OCI-LY7 (cell line): Measurements from ENCODE around the gene LMOD3. TPM values are rescaled to one million over a fixed set of nuclear protein-coding genes. Genes with fewer than 3 reads are reported as not detected.
A peak's percentile ranks its signal among the peaks of the same experiment; 100 is the strongest.

Source experiments
- BruUV-seq: library from RNA; stranded (reverse); fragments of 400-500 nt; replicated peaks from 2 replicates; lab custom pipeline; 2021; lab: Mats Ljungman, UMichigan
- CTCF ChIA-PET: fragments of 300-600 bp; sonication (Branson Sonifier 250); formaldehyde crosslinking; loops from one replicate; lab custom pipeline; 2022; ENCODE audit warnings: antibody characterized with exemption; ENCODE audit not compliant: unreplicated experiment; lab: Charles Lee
- POLR2A ChIA-PET: fragments of 300-600 bp; sonication (Branson Sonifier 250); formaldehyde crosslinking; loops from one replicate; lab custom pipeline; 2022; ENCODE audit warnings: antibody characterized with exemption; lab: Charles Lee
- DNase-seq: peaks from one replicate; pipeline ENCODE4 v3.0.0-alpha.2; 2015; ENCODE audit warnings: low spot score
- H2AFZ ChIP-seq: fragments of 200-600 bp; sonication (generic), shearing (Covaris generic); 2 replicates; pipeline ENCODE4 v1.6.1; 2014; ENCODE audit warnings: mild to moderate bottlenecking, antibody characterized with exemption, low read length, moderate library complexity
- H3K27ac ChIP-seq: fragments of 200-600 bp; sonication (generic); 2 replicates; pipeline ENCODE4 v1.5.1; 2014; ENCODE audit warnings: mixed run types, low read depth, mild to moderate bottlenecking, moderate library complexity, low read length, inconsistent platforms; ENCODE audit not compliant: poor library complexity, severe bottlenecking
- H3K36me3 ChIP-seq: fragments of 200-600 bp; sonication (generic); 2 replicates; pipeline ENCODE4 v1.6.1; 2014; ENCODE audit warnings: mild to moderate bottlenecking, antibody characterized with exemption, low read length, moderate library complexity, mixed read lengths; ENCODE audit not compliant: insufficient read depth
- H3K4me1 ChIP-seq: fragments of 200-600 bp; sonication (generic); 2 replicates; pipeline ENCODE4 v1.5.1; 2014; ENCODE audit warnings: mild to moderate bottlenecking, low read length; ENCODE audit not compliant: insufficient read depth, poor library complexity, severe bottlenecking
- H3K4me2 ChIP-seq: fragments of 200-600 bp; sonication (generic); 2 replicates; pipeline ENCODE4 v1.6.1; 2014; ENCODE audit warnings: mild to moderate bottlenecking, low read length
- H3K4me3 ChIP-seq: fragments of 200-600 bp; sonication (generic); 2 replicates; pipeline ENCODE4 v1.5.1; 2014; ENCODE audit warnings: mild to moderate bottlenecking, low read depth, low read length; ENCODE audit not compliant: poor library complexity, severe bottlenecking
- H3K79me2 ChIP-seq: fragments of 200-600 bp; sonication (generic); 2 replicates; pipeline ENCODE4 v1.6.1; 2016; ENCODE audit warnings: low read depth, mild to moderate bottlenecking, low read length, moderate library complexity, mixed read lengths; ENCODE audit not compliant: insufficient read depth
- H3K9me2 ChIP-seq: fragments of 200-600 bp; sonication (generic); 2 replicates; pipeline ENCODE4 v1.6.1; 2016; ENCODE audit warnings: mild to moderate bottlenecking, low read length, mixed read lengths; ENCODE audit not compliant: insufficient read depth
- H3K9me3 ChIP-seq: fragments of 200-600 bp; sonication (generic); 2 replicates; pipeline ENCODE4 v1.6.1; 2014; ENCODE audit warnings: mild to moderate bottlenecking, mixed run types, low read length, mixed read lengths
- H4K20me1 ChIP-seq: fragments of 200-600 bp; sonication (generic); 2 replicates; pipeline ENCODE4 v1.6.1; 2014; ENCODE audit warnings: mild to moderate bottlenecking, antibody characterized with exemption, low read length, moderate library complexity, mixed read lengths; ENCODE audit not compliant: insufficient read depth
- EZH2phosphoT487 ChIP-seq: fragments of 200-600 bp; sonication (generic); IDR thresholded peaks from 2 replicates; pipeline ENCODE4 v1.6.1; 2018; ENCODE audit warnings: low read depth, borderline replicate concordance, mild to moderate bottlenecking, mixed run types, antibody characterized with exemption, low read length, moderate library complexity, mixed read lengths
- intact Hi-C: fragments of 100-400 bp; cut with micrococcal nuclease; formaldehyde crosslinking; loops from one replicate; pipeline ENCODE4 v1.10.0; 2022; ENCODE audit not compliant: unreplicated experiment
- total RNA-seq, 2 experiments: library from RNA; depleted of rRNA in 1 of 2; stranded (reverse); fragments of >200 nt in 1 of 2; shearing (Covaris generic) in 1 of 2; gene quantifications; 2 replicates each; pipeline ENCODE4 v1.2.3, GENCODE V29; 2014 to 2022
- TF ChIP-seq, protein P1 (sequence below): fragments of 200-600 bp; sonication (generic); conservative IDR thresholded peaks from 2 replicates; pipeline ENCODE4 v1.5.1; 2014; ENCODE audit warnings: mild to moderate bottlenecking, antibody characterized with exemption, low read length, moderate library complexity, mixed read lengths

LMOD3 gene
- total RNA-seq, 2 experiments from 2014 or later = not detected

DNA sequence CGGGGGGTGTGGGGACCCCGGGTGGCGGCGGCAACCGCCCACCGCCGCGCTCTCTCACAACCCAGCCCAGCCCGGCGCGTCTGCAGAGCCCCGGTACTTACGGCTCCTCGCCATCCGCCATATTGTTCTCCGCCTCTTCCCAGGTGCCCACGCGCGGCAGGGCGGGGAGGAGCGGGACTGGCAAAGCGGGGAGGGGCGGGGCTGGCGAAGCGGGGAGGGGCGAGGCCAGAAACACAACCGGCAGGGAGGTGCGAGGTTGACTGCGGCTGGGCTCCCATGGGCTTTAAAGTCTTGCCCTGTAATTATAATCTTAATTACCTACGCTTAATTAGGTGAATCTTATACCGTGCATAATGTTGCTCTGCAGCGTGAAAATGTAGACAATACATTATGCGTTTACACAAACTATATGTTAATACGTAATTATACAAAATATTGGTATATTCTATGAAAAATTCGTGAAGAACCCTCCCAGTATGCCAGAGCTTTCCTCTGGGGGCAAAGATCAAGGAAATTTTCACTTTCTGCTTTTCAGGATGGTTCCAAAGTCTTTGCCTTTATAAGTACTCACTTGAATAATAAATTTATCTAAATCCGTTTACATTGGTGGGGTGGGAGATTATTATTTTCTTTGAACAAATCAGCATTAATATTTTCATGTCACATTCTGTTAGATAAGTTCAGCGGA is 42.0 kb downstream of the LMOD3 start, which contains the start of gene UBA3:
TSS of gene UBA3 (minus strand) at position 133 of the 688 bp plus-strand sequence. CDS start at position 121, 12 bp downstream.
- H3K4me2 ChIP-seq = peak within 1 kb of the TSS; percentile 91
- H3K36me3 ChIP-seq = peaks cover 27% of the 10 kb centered on the region
- peak; percentile 90 for DNase-seq
- no peaks in the 10 kb centered on the region for H3K9me2 ChIP-seq
- H3K27ac ChIP-seq = peak within 1 kb of the TSS; percentile 77
- BruUV-seq = no TSS peak
- no peak for TF ChIP-seq EZH2phosphoT487
- TF ChIP-seq, protein P1, sequence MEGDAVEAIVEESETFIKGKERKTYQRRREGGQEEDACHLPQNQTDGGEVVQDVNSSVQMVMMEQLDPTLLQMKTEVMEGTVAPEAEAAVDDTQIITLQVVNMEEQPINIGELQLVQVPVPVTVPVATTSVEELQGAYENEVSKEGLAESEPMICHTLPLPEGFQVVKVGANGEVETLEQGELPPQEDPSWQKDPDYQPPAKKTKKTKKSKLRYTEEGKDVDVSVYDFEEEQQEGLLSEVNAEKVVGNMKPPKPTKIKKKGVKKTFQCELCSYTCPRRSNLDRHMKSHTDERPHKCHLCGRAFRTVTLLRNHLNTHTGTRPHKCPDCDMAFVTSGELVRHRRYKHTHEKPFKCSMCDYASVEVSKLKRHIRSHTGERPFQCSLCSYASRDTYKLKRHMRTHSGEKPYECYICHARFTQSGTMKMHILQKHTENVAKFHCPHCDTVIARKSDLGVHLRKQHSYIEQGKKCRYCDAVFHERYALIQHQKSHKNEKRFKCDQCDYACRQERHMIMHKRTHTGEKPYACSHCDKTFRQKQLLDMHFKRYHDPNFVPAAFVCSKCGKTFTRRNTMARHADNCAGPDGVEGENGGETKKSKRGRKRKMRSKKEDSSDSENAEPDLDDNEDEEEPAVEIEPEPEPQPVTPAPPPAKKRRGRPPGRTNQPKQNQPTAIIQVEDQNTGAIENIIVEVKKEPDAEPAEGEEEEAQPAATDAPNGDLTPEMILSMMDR = no peak
- intact Hi-C loops = loop anchor here (1.0 kb wide), 1 partner anchor 29 kb away; no protein-coding TSS in a partner anchor
- ChIA-PET POLR2A (interaction anchor here (0.6 to 7.5 kb wide), 5 partner anchors 11 to 51 kb away, joined by 3 to 49 read pairs (median 12); partner anchors contain the start of gene TMF1), CTCF (no interaction called here)
- peaks cover 64% of the 10 kb centered on the region for H3K4me1 ChIP-seq
- peaks cover 48% of the 10 kb centered on the region for H3K79me2 ChIP-seq
- H2AFZ ChIP-seq = peak within 1 kb of the TSS; percentile 50; the same call in 1 of the 2 replicates
- H3K4me3 ChIP-seq = peak within 1 kb of the TSS; percentile 99
- peaks cover 5% of the 10 kb centered on the region; the same call in 1 of the 2 replicates for H4K20me1 ChIP-seq
- no peaks in the 10 kb centered on the region for H3K9me3 ChIP-seq

- peak overlapping the region; percentile 6; the same call in 1 of the 2 replicates for H2AFZ ChIP-seq
- DNase-seq = peak; percentile 28
- CTCF ChIA-PET = no interaction called here
Observed at GRCh38 chr3:69079269-69080159, 42.9 kb downstream of the LMOD3 start.

More at GRCh38 chr3:69079269-69080159, 42.9 kb downstream of the LMOD3 start:
- H3K9me2 ChIP-seq = no peaks in the 10 kb centered on the region
- TSS peak; percentile 68 for BruUV-seq
- H3K79me2 ChIP-seq = peaks cover 56% of the 10 kb centered on the region
- H3K4me3 ChIP-seq = peak overlapping the region; percentile 99
- H3K36me3 ChIP-seq = peaks cover 33% of the 10 kb centered on the region
- TF ChIP-seq, protein P1 = no peak
- no peak for TF ChIP-seq EZH2phosphoT487
- H3K9me3 ChIP-seq = no peaks in the 10 kb centered on the region
- intact Hi-C loops = loop anchor here (1.0 to 2.0 kb wide), 2 partner anchors 21 to 28 kb away; no protein-coding TSS in a partner anchor
- peak overlapping the region; percentile 64 for H3K27ac ChIP-seq
- POLR2A ChIA-PET = interaction anchor here (0.6 to 7.5 kb wide), 6 partner anchors 8 to 1384 kb away, joined by 3 to 49 read pairs (median 3); partner anchors contain the start of gene TMF1
- peak overlapping the region; percentile 91 for H3K4me2 ChIP-seq
- peaks cover 5% of the 10 kb centered on the region; the same call in 1 of the 2 replicates for H4K20me1 ChIP-seq
- peaks cover 63% of the 10 kb centered on the region for H3K4me1 ChIP-seq
